ENCODE measurements around the gene RGS6.

Gene RGS6

DNA sequence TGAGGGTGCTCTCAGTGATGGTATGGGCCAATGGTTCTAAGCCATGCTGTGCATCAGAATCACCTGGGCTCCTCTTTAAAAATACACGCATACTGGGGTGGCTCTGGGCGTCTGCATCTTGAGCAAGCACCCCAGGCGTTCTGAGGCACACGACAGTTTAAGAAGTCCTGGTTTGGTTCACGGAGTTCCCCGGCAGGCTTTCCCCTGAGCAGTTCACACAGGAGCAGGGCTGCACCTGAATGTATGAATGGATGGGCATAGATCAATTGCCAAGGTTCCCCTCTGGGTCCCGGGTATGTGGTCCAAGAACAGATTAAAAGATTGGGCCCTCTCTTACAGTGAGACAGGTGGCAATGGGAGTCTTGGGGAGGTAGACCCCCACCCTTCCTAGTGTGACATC is 566.4 kb downstream of the RGS6 start:
- H3K27me3 ChIP-seq (ENCODE audit: control insufficient read depth in 1 of 2, insufficient read depth in 2 of 2, low read length in 2 of 2): no peaks in the 10 kb centered on the region
- no peak overlapping the region for H3K27ac ChIP-seq (ENCODE audit: low read depth, low read length)
- H3K4me1 ChIP-seq (ENCODE audit: control insufficient read depth in 1 of 2, insufficient read depth in 2 of 2, low read length in 2 of 2): no peaks in the 10 kb centered on the region

DNA sequence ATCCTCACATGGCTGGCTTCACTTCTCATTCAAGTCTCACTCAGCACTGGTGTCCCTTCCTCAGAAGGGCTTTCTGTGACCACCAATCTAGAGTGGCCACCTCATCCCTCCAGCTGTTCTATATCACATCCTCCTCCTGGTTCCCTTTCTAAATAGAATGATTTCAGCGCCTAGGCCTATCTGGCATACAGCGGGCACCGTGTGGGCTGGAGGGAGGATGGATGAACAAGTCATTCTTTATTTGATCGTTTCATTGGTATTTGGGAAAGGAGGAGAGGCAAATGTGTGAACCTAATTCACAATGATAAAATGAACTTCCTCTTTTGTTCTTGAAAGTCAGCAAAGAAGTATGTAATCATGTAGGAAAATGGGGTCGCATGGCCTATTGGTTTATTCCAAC is 567.5 kb downstream of the RGS6 start:
- H3K9ac ChIP-seq (ENCODE audit: low read depth in 1 of 2, low read length in 2 of 2): no peak overlapping the region
- no peaks in the 10 kb centered on the region for H3K27me3 ChIP-seq (ENCODE audit: control insufficient read depth in 1 of 2, insufficient read depth in 2 of 2, low read length in 2 of 2)
- H3K4me1 ChIP-seq (ENCODE audit: control insufficient read depth in 1 of 2, insufficient read depth in 2 of 2, low read length in 2 of 2): no peaks in the 10 kb centered on the region
- no peak overlapping the region for H3K27ac ChIP-seq (ENCODE audit: low read depth, low read length)
- no peak overlapping the region for H3K4me3 ChIP-seq (ENCODE audit: low read depth in 1 of 2, low read length in 2 of 2)
- no peaks in the 10 kb centered on the region for H3K36me3 ChIP-seq (ENCODE audit: control insufficient read depth in 1 of 2, insufficient read depth in 2 of 2, low read length in 2 of 2)
- peaks cover 0 to 3% of the 10 kb centered on the region in 2 donors for H3K9me3 ChIP-seq (ENCODE audit: control insufficient read depth in 1 of 2, low read length in 2 of 2)

More for the DNA sequence above, 566.4 kb downstream of the RGS6 start:
- Histone ChIP-seq H3K9ac (ENCODE audit: low read depth in 1 of 2, low read length in 2 of 2) (no peak overlapping the region), H3K9me3 (ENCODE audit: control insufficient read depth in 1 of 2, low read length in 2 of 2) (peaks cover 0 to 2% of the 10 kb centered on the region in 2 donors), H3K36me3 (ENCODE audit: control insufficient read depth in 1 of 2, insufficient read depth in 2 of 2, low read length in 2 of 2) (no peaks in the 10 kb centered on the region), H3K4me3 (ENCODE audit: low read depth in 1 of 2, low read length in 2 of 2) (no peak overlapping the region)

DNA sequence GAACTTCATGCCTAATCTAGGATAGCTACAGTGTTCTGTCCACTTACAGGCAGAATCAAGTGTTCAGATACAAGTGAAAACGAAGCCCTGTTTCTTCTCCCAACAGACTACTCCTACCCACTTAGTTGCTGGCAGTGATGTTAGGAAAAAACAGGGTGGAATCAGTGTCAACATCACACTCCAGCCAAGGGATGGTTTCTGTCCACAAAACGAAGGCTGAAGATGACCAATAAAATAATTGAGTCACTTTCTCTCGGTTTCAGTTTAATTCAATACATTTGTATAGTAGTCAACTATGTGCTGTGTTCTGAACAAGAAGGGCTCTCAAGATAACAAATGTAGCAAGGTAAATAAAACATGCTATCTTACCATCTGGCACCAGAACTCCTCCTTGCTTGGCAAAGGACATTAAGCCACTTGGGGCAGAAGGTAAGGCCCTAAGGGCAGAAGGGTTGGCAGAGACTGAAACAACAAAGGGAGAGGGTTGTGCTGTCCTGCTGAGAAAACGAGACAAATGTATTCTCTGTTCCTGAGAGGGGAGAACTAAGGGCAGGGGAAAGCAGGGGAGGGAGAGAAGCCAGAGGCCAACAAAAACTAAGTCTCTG is 568.1 kb downstream of the RGS6 start:
- H3K9me3 ChIP-seq (ENCODE audit: control insufficient read depth in 1 of 2, low read length in 2 of 2): peaks cover 0 to 3% of the 10 kb centered on the region in 2 donors
- no peaks in the 10 kb centered on the region for H3K4me1 ChIP-seq (ENCODE audit: control insufficient read depth in 1 of 2, insufficient read depth in 2 of 2, low read length in 2 of 2)
- no peaks in the 10 kb centered on the region for H3K27me3 ChIP-seq (ENCODE audit: control insufficient read depth in 1 of 2, insufficient read depth in 2 of 2, low read length in 2 of 2)
- no peak overlapping the region for H3K4me3 ChIP-seq (ENCODE audit: low read depth in 1 of 2, low read length in 2 of 2)
- H3K27ac ChIP-seq (ENCODE audit: low read depth, low read length): no peak overlapping the region
- H3K36me3 ChIP-seq (ENCODE audit: control insufficient read depth in 1 of 2, insufficient read depth in 2 of 2, low read length in 2 of 2): no peaks in the 10 kb centered on the region
- no peak overlapping the region for H3K9ac ChIP-seq (ENCODE audit: low read depth in 1 of 2, low read length in 2 of 2)

DNA sequence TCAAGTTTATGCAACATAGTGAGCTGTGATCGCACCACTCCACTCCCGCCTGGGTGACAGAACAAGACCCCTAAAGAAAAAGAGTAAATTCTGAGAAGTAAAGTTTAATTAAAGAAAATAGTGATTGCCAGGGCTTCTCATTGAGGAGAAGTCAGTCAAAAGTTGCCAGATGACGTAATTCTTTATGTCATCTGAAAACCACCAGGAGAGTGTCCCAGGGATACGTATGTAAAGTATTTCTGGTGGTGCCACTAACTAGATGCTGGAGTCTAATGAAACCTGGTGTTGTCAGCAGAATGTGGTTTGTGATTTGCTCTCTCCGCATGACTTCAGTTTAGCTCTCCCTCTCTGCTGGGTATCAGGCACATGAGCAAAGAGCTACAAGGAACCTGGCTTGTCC is 569.2 kb downstream of the RGS6 start:
- Histone ChIP-seq H3K27me3 (ENCODE audit: control insufficient read depth in 1 of 2, insufficient read depth in 2 of 2, low read length in 2 of 2) (no peaks in the 10 kb centered on the region), H3K9me3 (ENCODE audit: control insufficient read depth in 1 of 2, low read length in 2 of 2) (peaks cover 0 to 3% of the 10 kb centered on the region in 2 donors), H3K4me1 (ENCODE audit: control insufficient read depth in 1 of 2, insufficient read depth in 2 of 2, low read length in 2 of 2) (no peaks in the 10 kb centered on the region), H3K36me3 (ENCODE audit: control insufficient read depth in 1 of 2, insufficient read depth in 2 of 2, low read length in 2 of 2) (no peaks in the 10 kb centered on the region), H3K27ac (ENCODE audit: low read depth, low read length) (no peak overlapping the region), H3K9ac (ENCODE audit: low read depth in 1 of 2, low read length in 2 of 2) (no peak overlapping the region), H3K4me3 (ENCODE audit: low read depth in 1 of 2, low read length in 2 of 2) (no peak overlapping the region)

DNA sequence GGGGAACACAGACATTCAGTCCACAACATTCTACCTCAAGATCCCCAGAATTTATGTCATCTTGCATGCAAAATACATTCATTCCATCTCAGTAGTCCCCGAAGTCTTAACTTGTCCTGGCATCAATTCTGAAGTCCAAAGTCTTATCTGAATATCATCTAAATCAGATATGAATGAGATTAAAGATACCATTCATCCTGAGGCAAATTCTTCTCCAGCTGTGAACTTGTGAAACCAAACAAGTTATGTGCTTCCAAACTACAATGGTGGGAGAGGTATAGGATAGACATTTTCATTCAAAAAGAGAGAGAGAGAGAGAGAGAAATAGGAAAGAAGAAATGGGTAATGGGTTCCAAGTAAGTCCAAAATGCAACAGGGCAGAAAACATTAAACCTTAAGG is 571.0 kb downstream of the RGS6 start:
- Histone ChIP-seq H3K27me3 (ENCODE audit: control insufficient read depth in 1 of 2, insufficient read depth in 2 of 2, low read length in 2 of 2) (no peaks in the 10 kb centered on the region), H3K4me3 (ENCODE audit: low read depth in 1 of 2, low read length in 2 of 2) (no peak overlapping the region), H3K4me1 (ENCODE audit: control insufficient read depth in 1 of 2, insufficient read depth in 2 of 2, low read length in 2 of 2) (no peaks in the 10 kb centered on the region), H3K9me3 (ENCODE audit: control insufficient read depth in 1 of 2, low read length in 2 of 2) (peaks cover 0 to 3% of the 10 kb centered on the region in 2 donors), H3K27ac (ENCODE audit: low read depth, low read length) (no peak overlapping the region), H3K9ac (ENCODE audit: low read depth in 1 of 2, low read length in 2 of 2) (no peak overlapping the region), H3K36me3 (ENCODE audit: control insufficient read depth in 1 of 2, insufficient read depth in 2 of 2, low read length in 2 of 2) (no peaks in the 10 kb centered on the region)

DNA sequence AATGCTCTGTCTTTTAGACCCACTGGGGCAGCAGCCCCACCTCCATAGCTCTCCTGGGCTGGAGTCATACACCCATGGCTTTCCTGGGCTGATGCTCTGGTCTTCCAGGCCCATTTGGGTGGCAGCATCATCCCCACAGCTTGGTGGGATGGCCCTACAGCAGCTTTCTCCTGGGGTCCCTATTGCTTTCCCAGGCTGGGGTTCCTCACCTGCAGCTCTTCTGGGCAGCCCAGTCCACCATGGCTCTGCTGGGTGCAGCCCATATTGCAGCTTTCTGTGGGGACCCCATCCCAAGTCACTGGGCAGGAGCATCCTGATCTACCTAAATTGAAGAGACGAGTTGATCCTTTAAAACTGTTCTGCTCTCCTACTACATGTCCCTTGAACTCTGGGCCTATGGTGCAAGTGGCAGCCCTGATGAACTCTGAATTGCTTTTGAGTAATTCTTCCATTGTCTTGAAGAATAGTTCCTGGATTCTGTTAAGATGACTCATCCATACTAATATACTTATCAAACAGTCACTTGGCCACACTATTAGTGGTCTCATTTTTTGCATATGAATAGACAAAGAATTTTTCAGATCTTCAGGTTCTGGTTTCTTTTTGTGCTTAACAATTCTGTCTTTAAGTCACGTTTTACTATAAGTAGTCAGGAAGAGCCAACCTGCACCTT is 571.6 kb downstream of the RGS6 start:
- Histone ChIP-seq H3K9ac (ENCODE audit: low read depth in 1 of 2, low read length in 2 of 2) (no peak overlapping the region), H3K27ac (ENCODE audit: low read depth, low read length) (no peak overlapping the region), H3K4me1 (ENCODE audit: control insufficient read depth in 1 of 2, insufficient read depth in 2 of 2, low read length in 2 of 2) (no peaks in the 10 kb centered on the region), H3K36me3 (ENCODE audit: control insufficient read depth in 1 of 2, insufficient read depth in 2 of 2, low read length in 2 of 2) (no peaks in the 10 kb centered on the region), H3K4me3 (ENCODE audit: low read depth in 1 of 2, low read length in 2 of 2) (no peak overlapping the region), H3K9me3 (ENCODE audit: control insufficient read depth in 1 of 2, low read length in 2 of 2) (peaks cover 0 to 3% of the 10 kb centered on the region in 2 donors), H3K27me3 (ENCODE audit: control insufficient read depth in 1 of 2, insufficient read depth in 2 of 2, low read length in 2 of 2) (no peaks in the 10 kb centered on the region)

DNA sequence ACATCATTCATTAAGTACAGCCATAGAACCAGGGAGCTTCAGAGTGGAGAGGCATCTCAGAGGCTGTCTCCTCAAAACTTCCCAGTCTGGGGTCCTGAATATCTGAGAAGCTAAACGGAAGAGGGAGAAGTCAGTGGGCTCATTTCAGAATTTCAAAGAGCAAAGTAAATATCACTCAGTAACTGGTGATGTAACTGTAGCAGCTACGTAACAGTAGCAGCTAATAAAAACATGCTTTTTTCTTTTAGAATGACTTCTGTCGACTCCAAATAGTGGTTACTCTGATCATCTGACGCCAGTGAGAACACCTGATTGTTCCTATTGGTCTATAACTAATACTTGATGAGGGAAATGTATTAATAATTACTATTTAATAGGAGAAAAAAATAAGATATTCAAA is 578.3 kb downstream of the RGS6 start:
- H3K4me1 ChIP-seq (ENCODE audit: control insufficient read depth in 1 of 2, insufficient read depth in 2 of 2, low read length in 2 of 2): no peaks in the 10 kb centered on the region
- H3K27ac ChIP-seq (ENCODE audit: low read depth, low read length): no peak overlapping the region
- no peak overlapping the region for H3K4me3 ChIP-seq (ENCODE audit: low read depth in 1 of 2, low read length in 2 of 2)
- H3K9me3 ChIP-seq (ENCODE audit: control insufficient read depth in 1 of 2, low read length in 2 of 2): no peaks in the 10 kb centered on the region
- H3K27me3 ChIP-seq (ENCODE audit: control insufficient read depth in 1 of 2, insufficient read depth in 2 of 2, low read length in 2 of 2): no peaks in the 10 kb centered on the region
- no peaks in the 10 kb centered on the region for H3K36me3 ChIP-seq (ENCODE audit: control insufficient read depth in 1 of 2, insufficient read depth in 2 of 2, low read length in 2 of 2)
- H3K9ac ChIP-seq (ENCODE audit: low read depth in 1 of 2, low read length in 2 of 2): no peak overlapping the region

DNA sequence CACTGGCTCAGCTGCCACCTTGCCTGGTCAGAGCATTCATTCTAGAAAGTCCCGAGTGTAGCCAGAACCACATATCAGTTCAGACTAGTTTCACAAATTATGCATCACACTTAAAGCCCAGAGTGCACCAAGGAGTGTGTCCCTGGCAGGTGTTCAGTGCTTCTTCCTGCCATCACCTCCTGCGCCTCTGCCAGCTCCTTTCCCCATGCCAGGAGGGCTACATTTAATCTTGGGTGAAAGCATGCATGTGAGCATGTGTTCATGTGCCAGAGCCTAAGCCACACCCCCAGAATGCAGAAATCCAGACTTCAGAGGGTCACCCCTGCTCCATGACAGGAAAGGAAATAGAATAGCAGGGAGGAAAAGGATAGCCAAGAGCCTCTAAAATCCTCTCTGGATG is 580.1 kb downstream of the RGS6 start:
- Histone ChIP-seq H3K36me3 (ENCODE audit: control insufficient read depth in 1 of 2, insufficient read depth in 2 of 2, low read length in 2 of 2) (no peaks in the 10 kb centered on the region), H3K4me3 (ENCODE audit: low read depth in 1 of 2, low read length in 2 of 2) (no peak overlapping the region), H3K4me1 (ENCODE audit: control insufficient read depth in 1 of 2, insufficient read depth in 2 of 2, low read length in 2 of 2) (peaks cover 0 to 3% of the 10 kb centered on the region in 2 donors), H3K27ac (ENCODE audit: low read depth, low read length) (no peak overlapping the region), H3K9me3 (ENCODE audit: control insufficient read depth in 1 of 2, low read length in 2 of 2) (no peaks in the 10 kb centered on the region), H3K9ac (ENCODE audit: low read depth in 1 of 2, low read length in 2 of 2) (no peak overlapping the region), H3K27me3 (ENCODE audit: control insufficient read depth in 1 of 2, insufficient read depth in 2 of 2, low read length in 2 of 2) (no peaks in the 10 kb centered on the region)

DNA sequence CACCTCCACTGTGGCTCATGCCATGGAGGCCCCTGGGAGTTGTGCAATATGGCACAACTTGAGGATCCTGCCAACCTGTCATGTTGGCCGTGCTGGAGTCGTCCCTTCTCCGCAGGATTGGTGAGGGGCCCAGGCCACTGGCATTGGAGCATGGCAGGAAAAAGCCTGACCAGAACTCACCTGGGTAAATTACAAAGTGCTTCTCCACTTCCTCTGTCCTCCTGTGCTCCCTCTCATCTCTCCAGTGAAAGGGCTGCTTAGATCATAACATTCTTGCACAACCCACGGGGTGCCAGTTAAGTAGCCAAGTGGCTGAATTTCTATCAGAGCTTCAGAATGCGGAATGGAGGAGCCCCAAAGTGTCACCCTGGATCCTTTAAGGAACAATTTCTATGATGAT is 580.7 kb downstream of the RGS6 start:
- Histone ChIP-seq H3K4me1 (ENCODE audit: control insufficient read depth in 1 of 2, insufficient read depth in 2 of 2, low read length in 2 of 2) (peaks cover 0 to 7% of the 10 kb centered on the region in 2 donors), H3K9me3 (ENCODE audit: control insufficient read depth in 1 of 2, low read length in 2 of 2) (no peaks in the 10 kb centered on the region), H3K27me3 (ENCODE audit: control insufficient read depth in 1 of 2, insufficient read depth in 2 of 2, low read length in 2 of 2) (no peaks in the 10 kb centered on the region), H3K4me3 (ENCODE audit: low read depth in 1 of 2, low read length in 2 of 2) (no peak overlapping the region), H3K27ac (ENCODE audit: low read depth, low read length) (no peak overlapping the region), H3K36me3 (ENCODE audit: control insufficient read depth in 1 of 2, insufficient read depth in 2 of 2, low read length in 2 of 2) (no peaks in the 10 kb centered on the region), H3K9ac (ENCODE audit: low read depth in 1 of 2, low read length in 2 of 2) (no peak overlapping the region)

DNA sequence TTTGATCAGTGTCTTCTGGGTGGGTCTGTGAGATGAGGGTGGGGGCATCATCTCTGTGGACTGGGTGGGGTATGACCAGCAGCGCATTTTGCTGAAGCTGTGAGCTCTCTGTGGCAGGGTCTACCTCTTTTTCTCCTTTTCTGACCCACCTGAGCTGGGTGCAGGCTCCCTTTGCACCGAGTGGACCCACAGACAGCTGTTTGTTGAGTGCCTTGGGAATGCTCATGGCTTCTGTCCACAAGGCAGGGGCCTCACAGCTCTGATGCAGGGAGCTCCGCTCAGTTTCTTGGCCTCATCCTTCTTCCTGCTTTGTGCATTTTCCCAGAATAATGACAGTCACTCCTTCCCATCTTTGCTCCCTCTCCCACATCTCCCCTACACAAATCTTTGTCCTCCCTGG is 581.1 kb downstream of the RGS6 start:
- Histone ChIP-seq H3K9me3 (ENCODE audit: control insufficient read depth in 1 of 2, low read length in 2 of 2) (no peaks in the 10 kb centered on the region), H3K27ac (ENCODE audit: low read depth, low read length) (no peak overlapping the region), H3K36me3 (ENCODE audit: control insufficient read depth in 1 of 2, insufficient read depth in 2 of 2, low read length in 2 of 2) (no peaks in the 10 kb centered on the region)

More for the DNA sequence above, 581.1 kb downstream of the RGS6 start:
- no peak overlapping the region for H3K4me3 ChIP-seq (ENCODE audit: low read depth in 1 of 2, low read length in 2 of 2)
- no peak overlapping the region for H3K9ac ChIP-seq (ENCODE audit: low read depth in 1 of 2, low read length in 2 of 2)
- peaks cover 0 to 7% of the 10 kb centered on the region in 2 donors for H3K4me1 ChIP-seq (ENCODE audit: control insufficient read depth in 1 of 2, insufficient read depth in 2 of 2, low read length in 2 of 2)
- H3K27me3 ChIP-seq (ENCODE audit: control insufficient read depth in 1 of 2, insufficient read depth in 2 of 2, low read length in 2 of 2): no peaks in the 10 kb centered on the region

Measured in duodenal mucosa (tissue), 2 donors.